ENCODE results near the gene OLFML2B. TPM values are rescaled to one million over a fixed set of nuclear protein-coding genes. Genes with fewer than 3 reads are reported as not detected.

The OLFML2B gene
- total and polyA plus RNA-seq, 2 experiments from 2014 or later = 1.2 to 2.9 TPM

- H3K27ac ChIP-seq = no peak overlapping the region
- no peak overlapping the region for H3K4me2 ChIP-seq
- H4K20me1 ChIP-seq (ENCODE audit: insufficient read depth, poor library complexity, severe bottlenecking) = no peaks in the 10 kb centered on the region
- WGBS (ENCODE audit: low lambda C conversion rate, missing lambda C conversion rate) = 53% methylated on average over 4 of the region's 4 CpGs
- no peak for TF ChIP-seq EZH2phosphoT487 (IDR thresholded peaks at IDR 0.05; ENCODE audit: low read depth, severe bottlenecking, unreplicated experiment)
- no peak for TF ChIP-seq CTCF (IDR thresholded peaks at IDR 0.05; ENCODE audit: poor library complexity)
- TF ChIP-seq EZH2 (IDR thresholded peaks at IDR 0.05; ENCODE audit: borderline replicate concordance) = no peak
- H3K27me3 ChIP-seq = no peaks in the 10 kb centered on the region
- H3K4me1 ChIP-seq (ENCODE audit: insufficient read depth) = no peaks in the 10 kb centered on the region
- no peaks in the 10 kb centered on the region for H3K36me3 ChIP-seq (replicated peaks; ENCODE audit: insufficient read depth, low read depth)
- no peaks in the 10 kb centered on the region for H3K9me3 ChIP-seq (ENCODE audit: low read depth)
- no peaks in the 10 kb centered on the region for H3K79me2 ChIP-seq
- no peaks in the 10 kb centered on the region for H3K9me2 ChIP-seq (replicated peaks; ENCODE audit: insufficient read depth)
- H3K4me3 ChIP-seq = no peak overlapping the region
- peak; percentile 13 for DNase-seq (ENCODE audit: low spot score)
- no peak overlapping the region for H2AFZ ChIP-seq
Observed at GRCh38 chr1:161956097-161956496, 67.6 kb downstream of the OLFML2B start.

- 78% methylated on average over 2 of the region's 2 CpGs for WGBS (ENCODE audit: low lambda C conversion rate, missing lambda C conversion rate)
- H3K9me2 ChIP-seq (replicated peaks; ENCODE audit: insufficient read depth) = no peaks in the 10 kb centered on the region
- no peak for TF ChIP-seq EZH2phosphoT487 (IDR thresholded peaks at IDR 0.05; ENCODE audit: low read depth, severe bottlenecking, unreplicated experiment)
- TF ChIP-seq EZH2 (IDR thresholded peaks at IDR 0.05; ENCODE audit: borderline replicate concordance) = no peak
- no peak for TF ChIP-seq CTCF (IDR thresholded peaks at IDR 0.05; ENCODE audit: poor library complexity)
- peak overlapping the region; percentile 16 for H3K27ac ChIP-seq
- H3K4me3 ChIP-seq = no peak overlapping the region
- H2AFZ ChIP-seq = no peak overlapping the region
- no peak overlapping the region for H3K4me2 ChIP-seq
- no peaks in the 10 kb centered on the region for H3K79me2 ChIP-seq
- DNase-seq (ENCODE audit: low spot score) = no peak
- H3K36me3 ChIP-seq (replicated peaks; ENCODE audit: insufficient read depth, low read depth) = no peaks in the 10 kb centered on the region
- no peaks in the 10 kb centered on the region for H4K20me1 ChIP-seq (ENCODE audit: insufficient read depth, poor library complexity, severe bottlenecking)
- no peaks in the 10 kb centered on the region for H3K27me3 ChIP-seq
- H3K4me1 ChIP-seq (ENCODE audit: insufficient read depth) = no peaks in the 10 kb centered on the region
- no peaks in the 10 kb centered on the region for H3K9me3 ChIP-seq (ENCODE audit: low read depth)
Observed at GRCh38 chr1:161955606-161956005, 68.1 kb downstream of the OLFML2B start.

- Histone ChIP-seq H3K9me2 (replicated peaks; ENCODE audit: insufficient read depth) (no peaks in the 10 kb centered on the region), H3K36me3 (replicated peaks; ENCODE audit: insufficient read depth, low read depth) (no peaks in the 10 kb centered on the region), H3K4me1 (ENCODE audit: insufficient read depth) (no peaks in the 10 kb centered on the region), H3K27me3 (no peaks in the 10 kb centered on the region), H3K4me3 (no peak overlapping the region), H2AFZ (no peak overlapping the region), H4K20me1 (ENCODE audit: insufficient read depth, poor library complexity, severe bottlenecking) (no peaks in the 10 kb centered on the region), H3K4me2 (no peak overlapping the region), H3K9me3 (ENCODE audit: low read depth) (no peaks in the 10 kb centered on the region), H3K79me2 (no peaks in the 10 kb centered on the region), H3K27ac (no peak overlapping the region)
- no peak for TF ChIP-seq EZH2phosphoT487 (IDR thresholded peaks at IDR 0.05; ENCODE audit: low read depth, severe bottlenecking, unreplicated experiment)
- TF ChIP-seq CTCF (IDR thresholded peaks at IDR 0.05; ENCODE audit: poor library complexity) = no peak
- no peak for TF ChIP-seq EZH2 (IDR thresholded peaks at IDR 0.05; ENCODE audit: borderline replicate concordance)
- no peak for DNase-seq (ENCODE audit: low spot score)
Observed at GRCh38 chr1:161954466-161954865, 69.2 kb downstream of the OLFML2B start.

GRCh38 chr1:161954050-161954449 is 69.6 kb downstream of the OLFML2B start:
- H3K79me2 ChIP-seq = no peaks in the 10 kb centered on the region
- no peak for DNase-seq (ENCODE audit: low spot score)
- H3K4me3 ChIP-seq = no peak overlapping the region
- H3K27me3 ChIP-seq = no peaks in the 10 kb centered on the region
- no peak for TF ChIP-seq CTCF (IDR thresholded peaks at IDR 0.05; ENCODE audit: poor library complexity)
- H3K4me2 ChIP-seq = no peak overlapping the region
- H3K9me3 ChIP-seq (ENCODE audit: low read depth) = no peaks in the 10 kb centered on the region
- no peaks in the 10 kb centered on the region for H3K9me2 ChIP-seq (replicated peaks; ENCODE audit: insufficient read depth)
- no peaks in the 10 kb centered on the region for H3K36me3 ChIP-seq (replicated peaks; ENCODE audit: insufficient read depth, low read depth)
- no peaks in the 10 kb centered on the region for H4K20me1 ChIP-seq (ENCODE audit: insufficient read depth, poor library complexity, severe bottlenecking)
- WGBS (ENCODE audit: low lambda C conversion rate, missing lambda C conversion rate) = 66% methylated on average over 2 of the region's 2 CpGs
- no peaks in the 10 kb centered on the region for H3K4me1 ChIP-seq (ENCODE audit: insufficient read depth)
- no peak overlapping the region for H3K27ac ChIP-seq
- no peak overlapping the region for H2AFZ ChIP-seq

Measured in hepatocyte (in vitro differentiated cells).